HG03280 (cell line): ENCODE results near the gene HLCS.

Experiments
- ATAC-seq: cut with Tn5 transposase; IDR thresholded peaks from one replicate; pipeline ENCODE4 v1.9.1; 2021; ENCODE audit warnings: mild to moderate bottlenecking, moderate library complexity; ENCODE audit not compliant: unreplicated experiment

Gene HLCS

DNA sequence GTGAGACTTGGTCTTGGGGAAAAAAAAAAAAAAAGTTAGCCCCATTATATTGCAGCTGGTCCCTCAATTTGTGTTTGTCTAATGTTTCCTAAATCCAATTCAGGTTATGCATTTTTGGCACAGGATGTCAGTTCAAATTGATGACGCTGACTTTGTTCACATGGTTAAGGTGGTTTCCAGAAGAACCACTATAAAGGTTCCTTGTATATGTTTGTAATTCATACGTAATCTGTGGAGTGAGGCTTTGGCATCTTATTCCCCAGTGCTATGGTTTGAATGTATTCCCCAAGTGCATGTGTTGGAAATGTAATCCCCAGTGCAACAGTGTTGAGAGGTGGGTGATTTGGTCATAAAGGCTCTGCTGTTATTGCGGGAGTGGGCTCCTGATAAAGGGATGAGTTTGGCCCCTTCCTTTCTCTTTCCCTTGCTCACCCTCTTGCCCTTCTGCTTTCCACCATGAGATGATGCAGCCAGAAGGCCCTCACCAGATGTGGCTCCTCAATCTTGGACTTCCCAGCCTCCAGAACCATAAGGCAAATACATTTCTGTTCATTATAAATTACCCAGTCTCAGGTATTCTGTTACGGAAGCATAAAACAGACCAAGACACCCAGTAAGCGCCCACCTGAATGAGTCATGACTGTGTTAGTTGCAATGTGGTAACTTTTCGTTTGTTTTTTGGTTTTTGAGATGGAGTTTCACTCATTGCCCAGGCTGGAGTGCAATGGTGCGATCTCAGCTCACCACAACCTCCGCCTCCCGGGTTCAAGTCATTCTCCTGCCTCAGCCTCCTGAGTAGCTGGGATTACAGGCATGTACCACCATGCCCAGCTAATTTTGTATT, 19.5 kb upstream of the HLCS start:
- ATAC-seq, result no peak

DNA sequence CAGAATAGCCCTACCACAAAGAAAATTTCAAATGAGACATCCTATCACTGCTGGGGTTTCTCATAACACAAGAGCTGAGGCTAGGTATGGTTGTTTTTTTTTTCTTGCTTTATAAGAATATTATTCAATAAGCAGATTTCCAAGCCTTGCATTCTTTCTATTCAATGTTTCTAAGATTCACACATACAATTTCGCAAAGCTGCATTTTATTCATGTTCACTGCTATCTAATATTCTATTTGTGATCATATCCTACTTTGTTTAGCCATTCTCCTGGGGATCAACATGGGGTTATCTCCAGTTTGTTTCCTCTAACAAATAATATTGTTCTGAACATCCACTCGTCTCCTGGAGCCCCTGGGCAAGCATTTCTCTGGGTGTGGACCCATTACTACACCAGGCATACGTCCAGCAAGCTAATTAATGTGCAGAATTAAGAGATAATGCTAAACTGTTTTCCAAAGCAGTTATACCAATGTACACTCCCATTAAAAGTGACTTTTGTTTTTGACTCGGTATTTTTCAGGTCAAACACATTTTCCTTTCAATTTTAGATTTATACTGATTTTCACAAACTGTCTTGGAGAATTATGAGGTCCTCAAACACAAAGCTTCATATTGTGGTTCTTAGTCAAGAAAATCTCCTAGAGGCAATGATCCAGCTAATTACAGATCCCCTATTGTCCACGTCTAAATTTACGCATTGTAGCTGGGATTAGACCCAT, 15.7 kb upstream of the HLCS start:
- no peak for ATAC-seq

GRCh38 chr21:36981049-36981391, 14.6 kb upstream of the HLCS start:
- no peak for ATAC-seq

GRCh38 chr21:36980280-36981048, 14.0 kb upstream of the HLCS start:
- ATAC-seq, result no peak

DNA sequence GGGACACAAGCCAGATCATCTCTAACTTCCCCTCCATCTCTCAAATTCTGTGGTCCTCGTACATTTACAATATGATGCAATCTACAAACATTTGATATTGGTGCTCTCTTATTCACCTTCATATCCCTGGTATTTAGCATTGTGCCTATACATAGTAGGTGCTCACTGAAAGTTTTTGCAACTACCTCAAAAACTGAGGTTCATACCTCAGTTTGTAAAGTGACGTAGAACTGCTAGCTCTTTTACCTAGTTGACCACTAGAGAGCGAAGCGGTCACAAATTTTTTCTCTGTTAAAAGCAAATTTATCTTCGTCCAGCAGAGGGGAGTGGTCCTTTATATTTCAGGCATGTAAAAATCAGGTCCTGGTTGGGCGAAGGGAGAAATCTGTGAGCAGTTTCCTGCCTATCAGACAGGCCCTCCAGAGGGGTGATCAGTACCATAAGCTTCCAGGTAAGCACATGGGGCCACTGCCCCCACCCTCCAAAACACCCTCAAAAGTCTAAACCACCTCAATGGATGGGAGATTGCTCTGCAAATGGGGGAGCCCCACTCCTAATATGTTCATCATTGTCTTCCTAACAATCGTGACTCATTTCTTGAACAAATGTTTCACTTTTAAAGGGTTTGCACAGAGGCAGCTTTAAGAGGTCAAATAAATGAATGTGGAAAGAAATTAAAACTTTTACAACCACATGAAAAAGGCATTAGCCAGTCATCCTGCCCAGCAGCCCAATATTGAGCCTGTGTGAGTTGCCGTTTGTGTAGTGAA, 10.6 kb upstream of the HLCS start:
- ATAC-seq, result peak; percentile 65

- no peak for ATAC-seq
Measured at GRCh38 chr21:36976228-36976861, 9.9 kb upstream of the HLCS start.

DNA sequence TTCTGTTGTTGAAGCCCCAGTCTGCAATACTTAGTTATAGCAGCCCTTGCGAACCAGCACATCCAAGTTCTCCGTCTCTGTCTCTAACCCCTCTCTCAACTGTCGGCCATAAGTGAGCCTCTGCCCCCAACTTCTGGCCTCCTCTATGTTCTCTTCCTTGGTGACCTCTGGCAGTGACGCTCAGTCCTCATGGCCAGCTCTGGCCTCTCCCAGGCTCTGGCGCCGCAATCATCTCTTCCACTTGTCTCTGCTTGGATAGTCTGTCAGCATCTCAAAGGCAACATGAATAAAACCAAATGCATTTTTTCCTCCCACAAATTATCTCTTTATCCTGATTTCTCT, 8.4 kb upstream of the HLCS start:
- no peak for ATAC-seq

GRCh38 chr21:36973986-36974850, 7.7 kb upstream of the HLCS start:
- no peak for ATAC-seq

GRCh38 chr21:36968976-36969375, 2.5 kb upstream of the HLCS start:
- no peak for ATAC-seq

GRCh38 chr21:36968414-36968813, 1.9 kb upstream of the HLCS start:
- ATAC-seq, result no peak

DNA sequence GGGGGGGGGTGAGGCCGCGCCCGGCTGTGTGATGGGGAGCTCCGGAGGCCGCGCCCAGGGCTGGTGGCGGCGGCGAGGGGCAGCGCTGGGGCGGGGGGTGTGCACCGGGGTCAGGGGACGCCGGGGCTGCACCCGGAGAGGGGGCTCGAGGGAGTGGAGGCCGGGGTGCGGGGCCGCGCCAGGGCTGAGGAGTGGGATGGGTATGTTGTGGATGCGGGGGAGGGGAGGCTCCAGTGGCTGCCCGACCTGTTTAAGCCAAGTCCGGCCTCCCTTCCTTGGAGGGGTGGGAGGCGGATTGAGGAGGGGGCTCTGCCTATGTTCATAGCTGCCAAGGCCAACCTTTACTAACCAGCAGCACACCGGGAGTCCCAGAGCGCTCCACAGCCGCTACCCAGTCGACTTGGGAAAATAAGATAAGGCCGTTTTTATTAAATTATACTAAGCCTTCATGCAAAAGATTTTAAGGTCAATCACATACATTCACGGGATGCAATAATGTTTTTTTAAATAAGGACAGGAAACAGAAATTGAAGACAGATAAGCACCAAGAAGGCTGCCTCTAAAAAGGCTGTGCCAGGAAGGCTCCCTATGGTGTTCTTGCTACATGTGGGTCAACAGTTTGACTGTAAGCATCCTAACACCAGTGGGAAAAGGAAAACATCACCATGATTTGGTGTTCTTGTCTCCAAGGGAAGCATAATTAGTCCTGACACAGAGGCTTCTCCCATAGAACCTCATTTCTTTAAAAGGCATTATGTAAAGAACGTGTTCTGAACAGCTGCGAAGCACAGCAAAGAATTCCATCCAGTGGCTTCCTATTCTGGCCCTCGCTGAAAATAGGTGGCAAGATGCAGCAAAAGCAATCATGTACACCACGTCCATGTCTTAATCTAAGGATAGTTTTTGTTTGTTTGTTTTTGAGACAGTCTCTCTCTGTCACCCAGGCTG, 626 bp upstream of the HLCS start:
- peak; percentile 27 for ATAC-seq

- no peak for ATAC-seq
Measured at GRCh38 chr21:36965720-36966065, 776 bp downstream of the HLCS start.

- ATAC-seq, result no peak
Measured at GRCh38 chr21:36964827-36965719, 1.4 kb downstream of the HLCS start.

- no peak for ATAC-seq
Measured at GRCh38 chr21:36964398-36964797, 2.1 kb downstream of the HLCS start.

GRCh38 chr21:36962098-36962780, 4.2 kb downstream of the HLCS start:
- no peak for ATAC-seq

GRCh38 chr21:36960676-36961284, 5.7 kb downstream of the HLCS start:
- no peak for ATAC-seq
